Measurements from ENCODE around the gene MVB12B. TPM values are rescaled to one million over a fixed set of nuclear protein-coding genes. Genes with fewer than 3 reads are reported as not detected.

The MVB12B gene
- polyA plus RNA-seq, 1 donor = 13.4 TPM

GRCh38 chr9:126330536-126330935 lies 3.9 kb downstream of the MVB12B start:
- Histone ChIP-seq H3K9me3 (ENCODE audit: control insufficient read depth, low read depth, low read length) (no peaks in the 10 kb centered on the region), H3K4me3 (ENCODE audit: low read length) (no peak overlapping the region), H3K4me1 (ENCODE audit: control insufficient read depth, insufficient read depth, low read length) (peaks cover 21% of the 10 kb centered on the region), H3K27me3 (ENCODE audit: control insufficient read depth, insufficient read depth, low read length) (no peaks in the 10 kb centered on the region), H3K27ac (ENCODE audit: low read length) (no peak overlapping the region), H3K36me3 (ENCODE audit: control insufficient read depth, insufficient read depth, low read length) (peaks cover 3% of the 10 kb centered on the region)
- no peak for DNase-seq
- 80% methylated on average over 1 of the region's 4 CpGs for WGBS (ENCODE audit: insufficient coverage, low lambda C conversion rate)

GRCh38 chr9:126331964-126332748 lies 5.5 kb downstream of the MVB12B start:
- 60% methylated on average over 1 of the region's 8 CpGs for WGBS (ENCODE audit: insufficient coverage, low lambda C conversion rate)
- H3K4me1 ChIP-seq (ENCODE audit: control insufficient read depth, insufficient read depth, low read length) = peaks cover 26% of the 10 kb centered on the region

GRCh38 chr9:126334721-126335621 lies 8.3 kb downstream of the MVB12B start:
- Histone ChIP-seq H3K4me1 (ENCODE audit: control insufficient read depth, insufficient read depth, low read length) (peaks cover 16% of the 10 kb centered on the region), H3K9me3 (ENCODE audit: control insufficient read depth, low read depth, low read length) (peaks cover 3% of the 10 kb centered on the region), H3K27me3 (ENCODE audit: control insufficient read depth, insufficient read depth, low read length) (no peaks in the 10 kb centered on the region), H3K36me3 (ENCODE audit: control insufficient read depth, insufficient read depth, low read length) (no peaks in the 10 kb centered on the region), H3K27ac (ENCODE audit: low read length) (peak overlapping the region; percentile 64), H3K4me3 (ENCODE audit: low read length) (no peak overlapping the region)
- no CpG with 5 or more reads among the region's 8 CpGs for WGBS (ENCODE audit: insufficient coverage, low lambda C conversion rate)
- peak; percentile 62 to 78 for DNase-seq

More at GRCh38 chr9:126331964-126332748, 5.5 kb downstream of the MVB12B start:
- no peaks in the 10 kb centered on the region for H3K27me3 ChIP-seq (ENCODE audit: control insufficient read depth, insufficient read depth, low read length)
- H3K27ac ChIP-seq (ENCODE audit: low read length) = no peak overlapping the region
- H3K4me3 ChIP-seq (ENCODE audit: low read length) = no peak overlapping the region
- DNase-seq = no peak
- peaks cover 3% of the 10 kb centered on the region for H3K36me3 ChIP-seq (ENCODE audit: control insufficient read depth, insufficient read depth, low read length)
- H3K9me3 ChIP-seq (ENCODE audit: control insufficient read depth, low read depth, low read length) = no peaks in the 10 kb centered on the region

GRCh38 chr9:126335837-126336735 lies 9.5 kb downstream of the MVB12B start:
- WGBS (ENCODE audit: insufficient coverage, low lambda C conversion rate) = 80% methylated on average over 1 of the region's 19 CpGs
- Histone ChIP-seq H3K4me1 (ENCODE audit: control insufficient read depth, insufficient read depth, low read length) (peaks cover 16% of the 10 kb centered on the region), H3K27ac (ENCODE audit: low read length) (peak overlapping the region; percentile 64), H3K27me3 (ENCODE audit: control insufficient read depth, insufficient read depth, low read length) (no peaks in the 10 kb centered on the region), H3K36me3 (ENCODE audit: control insufficient read depth, insufficient read depth, low read length) (peaks cover 8% of the 10 kb centered on the region), H3K9me3 (ENCODE audit: control insufficient read depth, low read depth, low read length) (peaks cover 3% of the 10 kb centered on the region), H3K4me3 (ENCODE audit: low read length) (no peak overlapping the region)
- peak in 1 of 2 donors; percentile 26 for DNase-seq

GRCh38 chr9:126336736-126337325 lies 10.2 kb downstream of the MVB12B start:
- Histone ChIP-seq H3K4me3 (ENCODE audit: low read length) (no peak overlapping the region), H3K27ac (ENCODE audit: low read length) (no peak overlapping the region), H3K36me3 (ENCODE audit: control insufficient read depth, insufficient read depth, low read length) (peaks cover 13% of the 10 kb centered on the region), H3K9me3 (ENCODE audit: control insufficient read depth, low read depth, low read length) (peaks cover 3% of the 10 kb centered on the region), H3K27me3 (ENCODE audit: control insufficient read depth, insufficient read depth, low read length) (no peaks in the 10 kb centered on the region), H3K4me1 (ENCODE audit: control insufficient read depth, insufficient read depth, low read length) (peaks cover 16% of the 10 kb centered on the region)
- WGBS (ENCODE audit: insufficient coverage, low lambda C conversion rate) = 100% methylated on average over 1 of the region's 10 CpGs
- no peak for DNase-seq

GRCh38 chr9:126337729-126338372 lies 11.2 kb downstream of the MVB12B start:
- peaks cover 25% of the 10 kb centered on the region for H3K4me1 ChIP-seq (ENCODE audit: control insufficient read depth, insufficient read depth, low read length)
- WGBS (ENCODE audit: insufficient coverage, low lambda C conversion rate) = no CpG with 5 or more reads among the region's 32 CpGs
- no peak for DNase-seq

GRCh38 chr9:126338945-126339344 lies 12.3 kb downstream of the MVB12B start:
- Histone ChIP-seq H3K36me3 (ENCODE audit: control insufficient read depth, insufficient read depth, low read length) (peaks cover 13% of the 10 kb centered on the region), H3K4me1 (ENCODE audit: control insufficient read depth, insufficient read depth, low read length) (peaks cover 31% of the 10 kb centered on the region), H3K9me3 (ENCODE audit: control insufficient read depth, low read depth, low read length) (peaks cover 3% of the 10 kb centered on the region), H3K4me3 (ENCODE audit: low read length) (no peak overlapping the region), H3K27ac (ENCODE audit: low read length) (no peak overlapping the region), H3K27me3 (ENCODE audit: control insufficient read depth, insufficient read depth, low read length) (no peaks in the 10 kb centered on the region)
- no peak for DNase-seq
- WGBS (ENCODE audit: insufficient coverage, low lambda C conversion rate) = no CpG with 5 or more reads among the region's 3 CpGs

More at GRCh38 chr9:126337729-126338372, 11.2 kb downstream of the MVB12B start:
- Histone ChIP-seq H3K27ac (ENCODE audit: low read length) (peak overlapping the region; percentile 28), H3K9me3 (ENCODE audit: control insufficient read depth, low read depth, low read length) (peaks cover 3% of the 10 kb centered on the region), H3K4me3 (ENCODE audit: low read length) (no peak overlapping the region), H3K36me3 (ENCODE audit: control insufficient read depth, insufficient read depth, low read length) (peaks cover 13% of the 10 kb centered on the region), H3K27me3 (ENCODE audit: control insufficient read depth, insufficient read depth, low read length) (no peaks in the 10 kb centered on the region)

GRCh38 chr9:126341426-126341825 lies 14.8 kb downstream of the MVB12B start:
- H3K36me3 ChIP-seq (ENCODE audit: control insufficient read depth, insufficient read depth, low read length) = peaks cover 19% of the 10 kb centered on the region
- no CpG with 5 or more reads among the region's 4 CpGs for WGBS (ENCODE audit: insufficient coverage, low lambda C conversion rate)
- H3K4me3 ChIP-seq (ENCODE audit: low read length) = no peak overlapping the region
- peaks cover 29% of the 10 kb centered on the region for H3K4me1 ChIP-seq (ENCODE audit: control insufficient read depth, insufficient read depth, low read length)
- no peaks in the 10 kb centered on the region for H3K27me3 ChIP-seq (ENCODE audit: control insufficient read depth, insufficient read depth, low read length)
- no peak for DNase-seq
- no peak overlapping the region for H3K27ac ChIP-seq (ENCODE audit: low read length)
- H3K9me3 ChIP-seq (ENCODE audit: control insufficient read depth, low read depth, low read length) = peaks cover 3% of the 10 kb centered on the region

- H3K4me3 ChIP-seq (ENCODE audit: low read length) = no peak overlapping the region
- H3K9me3 ChIP-seq (ENCODE audit: control insufficient read depth, low read depth, low read length) = peaks cover 3% of the 10 kb centered on the region
- no peak for DNase-seq
- WGBS (ENCODE audit: insufficient coverage, low lambda C conversion rate) = no CpG with 5 or more reads among the region's 4 CpGs
- peaks cover 29% of the 10 kb centered on the region for H3K4me1 ChIP-seq (ENCODE audit: control insufficient read depth, insufficient read depth, low read length)
- no peaks in the 10 kb centered on the region for H3K27me3 ChIP-seq (ENCODE audit: control insufficient read depth, insufficient read depth, low read length)
- H3K36me3 ChIP-seq (ENCODE audit: control insufficient read depth, insufficient read depth, low read length) = peaks cover 19% of the 10 kb centered on the region
- peak overlapping the region; percentile 85 for H3K27ac ChIP-seq (ENCODE audit: low read length)
Observed at GRCh38 chr9:126341902-126342301, 15.3 kb downstream of the MVB12B start.

Data from large intestine (tissue), 3 donors.